Left renal cortex interstitium (tissue), 4 donors: ENCODE data around the gene SDHA. TPM values are rescaled to one million over a fixed set of nuclear protein-coding genes. Genes with fewer than 3 reads are reported as not detected.
"Not testable (repeated sequence)": the region's sequence is repeated elsewhere in the genome, so short reads cannot be mapped to it uniquely, and the experiment has no call there.

Experiments used
- DNase-seq, 4 donors: peaks; one replicate each; pipeline ENCODE4 v3.0.0-alpha.2; 2013; ENCODE audit warnings: low read depth in 4 of 4, low spot score in 2 of 4, missing footprints in 1 of 4
- polyA plus RNA-seq, 4 donors: library from polyadenylated mRNA; unstranded; fragments of 120-200 nt; gene quantifications; one replicate each; pipeline ENCODE4 v1.2.1, GENCODE V29; 2013; ENCODE audit not compliant: insufficient read length in 4 of 4

Gene SDHA
- polyA plus RNA-seq, 4 donors = 139 to 150 (median 144) TPM

DNA sequence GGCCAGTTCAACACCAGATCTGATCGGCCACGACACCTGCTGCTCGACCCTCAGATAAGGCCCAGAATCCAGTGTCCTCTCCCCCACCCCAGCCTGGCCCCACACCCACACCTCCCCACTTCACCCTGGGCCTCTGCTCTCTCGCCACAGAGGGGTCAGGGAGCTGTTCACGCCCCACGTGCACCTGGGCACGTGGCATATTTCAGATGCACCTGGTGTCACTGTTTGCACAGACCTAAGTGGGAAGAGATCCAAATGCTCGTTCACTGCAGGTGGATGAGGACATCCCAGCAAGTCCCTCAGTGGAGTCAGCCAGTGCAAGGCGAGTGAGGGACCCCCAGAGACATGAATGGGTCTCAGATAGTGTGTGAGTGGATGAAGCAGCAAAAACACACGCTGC lies 78.1 kb downstream of the SDHA start:
- DNase-seq = not testable (repeated sequence)

- DNase-seq = not testable (repeated sequence)
Observed at GRCh38 chr5:296954-297353, 78.8 kb downstream of the SDHA start.

DNA sequence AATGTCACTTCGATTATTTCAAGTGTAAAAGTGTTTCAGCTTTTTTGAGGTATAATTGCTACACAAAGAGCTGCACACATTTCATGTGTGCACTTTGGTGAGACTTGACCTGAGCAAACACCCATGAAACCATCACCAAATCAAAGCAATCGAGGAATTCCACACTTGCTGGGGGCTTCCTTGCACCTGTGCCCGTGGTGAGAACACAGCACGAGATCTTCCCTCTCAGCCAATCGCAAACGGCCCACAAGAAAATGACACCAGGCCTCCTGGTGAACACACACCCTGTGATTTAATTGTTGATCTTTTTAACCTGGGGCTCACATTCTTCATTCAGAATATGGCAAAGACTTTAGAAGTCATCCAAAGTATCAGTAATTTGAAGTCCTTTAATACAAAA lies 79.3 kb downstream of the SDHA start:
- not testable (repeated sequence) for DNase-seq

GRCh38 chr5:297991-298736 lies 80.0 kb downstream of the SDHA start:
- DNase-seq = not testable (repeated sequence)

GRCh38 chr5:298737-299125 lies 80.6 kb downstream of the SDHA start:
- DNase-seq = no peak

DNA sequence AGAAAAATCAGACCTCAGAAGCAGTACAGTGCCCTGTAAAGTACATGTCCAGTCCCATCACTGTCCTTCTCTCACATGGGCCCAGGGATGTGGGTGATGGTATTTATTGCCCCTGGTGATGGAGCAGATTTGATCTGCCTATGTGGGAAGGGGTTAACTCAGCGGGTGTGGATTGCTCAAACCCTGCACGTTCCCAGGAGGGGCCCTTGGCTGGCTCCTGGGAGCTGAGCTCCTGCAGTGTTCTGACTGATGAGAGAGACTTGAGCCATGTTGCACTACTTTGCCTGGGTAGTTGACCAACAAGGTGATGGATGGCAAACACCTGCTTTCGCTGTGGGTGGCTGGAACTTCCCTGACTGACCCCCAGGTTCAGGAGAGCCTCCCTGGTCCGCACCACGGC lies 81.8 kb downstream of the SDHA start:
- not testable (repeated sequence) for DNase-seq

- DNase-seq = not testable (repeated sequence)
Observed at GRCh38 chr5:300691-301435, 82.7 kb downstream of the SDHA start.

- not testable (repeated sequence) for DNase-seq
Observed at GRCh38 chr5:302416-302815, 84.3 kb downstream of the SDHA start.

- no peak for DNase-seq
Observed at GRCh38 chr5:302966-303365, 84.8 kb downstream of the SDHA start.

GRCh38 chr5:303741-304140 lies 85.6 kb downstream of the SDHA start:
- DNase-seq = not testable (repeated sequence)

DNA sequence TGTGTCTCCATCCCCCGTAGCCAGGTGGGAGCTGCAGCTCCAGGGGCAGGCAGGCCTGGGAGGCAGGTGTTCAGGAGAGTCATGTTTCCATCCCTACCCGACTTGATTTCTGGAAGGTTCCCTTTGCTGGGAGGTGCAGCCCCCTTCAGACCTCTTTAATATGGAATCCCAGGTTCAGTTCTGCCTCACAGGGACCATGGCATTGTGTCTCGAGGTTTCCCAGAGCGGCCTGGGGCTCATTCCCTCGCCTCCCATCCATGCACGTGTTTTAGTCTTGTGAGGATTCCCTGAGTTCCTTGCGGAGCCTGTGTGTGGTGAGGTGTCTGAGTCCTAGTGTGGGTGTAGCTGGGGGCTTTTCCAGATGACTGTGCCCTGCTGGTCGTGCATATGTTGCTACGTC lies 86.9 kb downstream of the SDHA start:
- no peak for DNase-seq

DNA sequence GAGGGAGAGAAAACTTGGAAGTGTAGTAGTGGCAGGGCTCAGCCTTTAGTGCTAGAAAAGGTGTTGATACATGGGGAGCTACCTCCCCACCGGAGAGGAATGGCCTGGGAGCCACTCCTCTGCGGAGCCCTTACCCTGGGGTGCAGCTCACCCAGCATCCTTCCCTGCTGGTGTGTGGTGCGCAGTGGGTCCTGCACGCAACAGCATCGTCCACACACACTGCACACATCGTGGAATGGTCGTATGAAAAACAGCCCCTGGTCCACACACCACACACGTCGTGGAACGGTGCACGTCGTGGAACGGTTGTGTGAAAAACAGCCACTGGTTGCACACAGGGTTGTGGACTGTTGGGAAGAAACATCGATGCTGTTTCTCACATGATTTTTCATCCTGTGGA lies 87.3 kb downstream of the SDHA start:
- no peak for DNase-seq

DNA sequence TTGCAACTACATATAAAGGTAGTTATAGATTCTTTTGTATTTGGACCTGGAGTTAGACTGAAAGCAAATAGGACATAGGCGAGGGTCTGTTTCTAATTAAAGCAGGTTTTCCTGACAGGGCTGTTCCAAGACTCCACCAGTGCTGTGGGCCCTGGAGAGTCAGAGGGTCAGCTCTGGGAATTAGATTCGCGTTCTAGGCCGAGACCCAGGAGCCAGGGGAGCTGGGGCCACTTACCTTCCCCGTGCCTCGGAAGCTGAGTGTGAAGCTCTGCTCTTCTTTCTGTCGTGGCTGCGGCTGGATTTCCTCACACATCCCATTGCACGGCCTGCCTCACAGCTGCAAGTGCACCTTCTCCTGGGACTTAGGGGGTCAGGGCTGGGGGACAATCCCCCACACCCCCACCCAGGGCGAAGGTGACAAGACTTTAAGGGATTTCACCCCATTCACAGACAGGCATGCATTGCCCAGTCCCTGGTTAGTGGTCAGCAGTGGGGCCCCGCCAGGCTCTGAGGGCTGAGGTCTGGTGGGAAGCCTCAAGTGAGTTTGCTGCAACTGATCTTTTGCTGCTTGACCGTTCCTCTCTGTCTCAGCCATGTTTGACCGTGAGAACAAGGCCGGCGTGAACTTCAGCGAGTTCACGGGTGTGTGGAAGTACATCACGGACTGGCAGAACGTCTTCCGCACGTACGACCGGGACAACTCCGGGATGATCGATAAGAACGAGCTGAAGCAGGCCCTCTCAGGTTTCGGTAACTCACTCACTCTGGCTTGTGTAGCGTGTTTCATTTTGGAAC lies 88.1 kb downstream of the SDHA start:
- no peak for DNase-seq

Other genes starting within 250 kb of the SDHA start
- 10 to 100 TPM in 3 of 4 donors, 1 to 10 TPM in 1; 9.1 to 21.6 (median 13.4) TPM for gene PLEKHG4B, start 126.2 kb upstream of the SDHA start, polyA plus RNA-seq
- gene LRRC14B, start 26.8 kb upstream of the SDHA start, polyA plus RNA-seq = under 1 TPM in 2 of 4 donors, not detected in 2; 0.08 to 0.11 TPM
- gene CCDC127, start 167 bp upstream of the SDHA start, polyA plus RNA-seq = 10 to 100 TPM; 11.2 to 16.6 (median 14.1) TPM
- 100 to 1,000 TPM; 129 to 144 (median 132) TPM for gene PDCD6, start 53.3 kb downstream of the SDHA start, polyA plus RNA-seq
- 1 to 10 TPM; 1.9 to 3.2 (median 2.6) TPM for gene AHRR, start 103.4 kb downstream of the SDHA start, polyA plus RNA-seq
- gene EXOC3, start 224.9 kb downstream of the SDHA start, polyA plus RNA-seq = 10 to 100 TPM; 52.1 to 77.3 (median 61.9) TPM